ENCODE data around the gene BBS9.

DNA sequence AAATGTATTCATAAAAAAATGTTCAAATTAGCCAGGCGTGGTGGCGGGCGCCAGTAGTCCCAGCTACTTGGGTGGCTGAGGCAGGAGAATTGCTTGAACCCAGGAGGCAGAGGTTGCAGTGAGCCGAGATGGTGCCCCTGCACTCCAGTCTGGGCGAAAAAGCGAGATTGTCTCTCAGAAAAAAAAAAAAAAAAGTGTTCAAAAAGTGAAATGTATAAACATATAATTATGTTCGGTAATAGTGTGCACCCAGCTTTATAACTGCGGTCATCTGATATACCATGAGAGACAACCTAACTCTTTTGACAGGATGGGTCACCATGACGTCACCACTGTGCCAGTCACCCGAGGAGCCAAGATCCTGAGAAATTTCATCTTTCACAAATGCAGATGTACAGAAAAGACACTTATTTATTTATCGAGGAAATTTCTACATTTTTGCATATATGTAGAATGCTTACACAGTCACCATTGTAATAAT, 19.6 kb upstream of the BBS9 start:
- TF ChIP-seq EZH2phosphoT487 (IDR thresholded peaks at IDR 0.05; ENCODE audit: insufficient read depth, low read depth): no peak
- TF ChIP-seq EZH2 (IDR thresholded peaks at IDR 0.05; ENCODE audit: insufficient read depth, poor library complexity, severe bottlenecking): no peak

All from GM23248 (cell line).